Chondrocyte (in vitro differentiated cells): Measurements from ENCODE around the gene HES5. TPM values are rescaled to one million over a fixed set of nuclear protein-coding genes. Genes with fewer than 3 reads are reported as not detected.

Source experiments
- DNase-seq: peaks from one replicate; pipeline ENCODE4 v3.0.0; 2021; ENCODE audit warnings: mixed read lengths, low spot score
- H3K27ac Mint-ChIP-seq: one replicate; pipeline ENCODE4 v1.8.0; 2021; ENCODE audit warnings: mild to moderate bottlenecking, moderate library complexity, mixed read lengths; ENCODE audit not compliant: unreplicated experiment
- H3K27me3 Mint-ChIP-seq: 2 replicates; pipeline ENCODE4 v1.8.0; 2021; ENCODE audit warnings: low read depth, mixed read lengths
- H3K36me3 Mint-ChIP-seq: 2 replicates; pipeline ENCODE4 v1.8.0; 2021; ENCODE audit warnings: low read depth, mixed read lengths
- H3K4me1 Mint-ChIP-seq: 2 replicates; pipeline ENCODE4 v1.8.0; 2021; ENCODE audit warnings: low read depth, mild to moderate bottlenecking, mixed read lengths
- H3K4me3 Mint-ChIP-seq: one replicate; pipeline ENCODE4 v1.8.0; 2021; ENCODE audit warnings: mild to moderate bottlenecking, moderate library complexity, mixed read lengths; ENCODE audit not compliant: unreplicated experiment
- H3K9me3 Mint-ChIP-seq: 2 replicates; pipeline ENCODE4 v1.8.0; 2021; ENCODE audit warnings: low read depth, mixed read lengths
- CTCF ChIP-seq: fragments of 200-600 bp; sonication (generic); IDR thresholded peaks from 2 replicates; pipeline ENCODE4 v1.5.0; 2021; ENCODE audit warnings: antibody characterized with exemption, mild to moderate bottlenecking, moderate library complexity
- total RNA-seq: library from RNA; stranded (reverse); gene quantifications from 3 replicates; pipeline ENCODE4 v1.2.1, GENCODE V29; 2021

Gene HES5
- total RNA-seq, 1 donor from 2014 or later: not detected

GRCh38 chr1:2528966-2529783 is 888 bp downstream of the HES5 start:
- Mint-ChIP-seq H3K27me3 (no peaks in the 10 kb centered on the region), H3K4me1 (peaks cover 43% of the 10 kb centered on the region), H3K36me3 (no peaks in the 10 kb centered on the region), H3K9me3 (no peaks in the 10 kb centered on the region), H3K4me3 (peak overlapping the region; percentile 36), H3K27ac (no peak overlapping the region)
- no peak for DNase-seq
- TF ChIP-seq CTCF: peak; percentile 31

DNA sequence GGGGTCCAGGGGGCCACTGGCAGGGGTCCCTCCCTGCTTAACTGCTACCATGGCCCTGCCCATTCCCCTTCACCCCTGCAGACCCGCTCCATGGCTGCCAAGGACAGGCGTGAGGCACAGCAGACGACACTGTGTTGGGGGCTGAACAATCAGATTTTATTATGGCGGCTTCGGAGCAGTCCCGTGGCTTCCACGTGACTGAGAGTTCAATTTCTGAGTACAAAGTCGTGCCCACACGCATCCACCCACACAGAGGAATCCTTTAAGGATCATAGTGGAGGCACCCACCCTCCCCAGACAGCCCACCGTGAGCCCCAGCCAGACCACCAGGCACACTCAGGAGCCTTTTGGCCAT is 1.5 kb downstream of the HES5 start:
- no peaks in the 10 kb centered on the region for H3K27me3 Mint-ChIP-seq

GRCh38 chr1:2528016-2528415 is 2.0 kb downstream of the HES5 start:
- H3K27ac Mint-ChIP-seq: no peak overlapping the region
- no peaks in the 10 kb centered on the region for H3K27me3 Mint-ChIP-seq
- no peak overlapping the region for H3K4me3 Mint-ChIP-seq
- DNase-seq: no peak
- no peak for TF ChIP-seq CTCF
- H3K9me3 Mint-ChIP-seq: no peaks in the 10 kb centered on the region
- no peaks in the 10 kb centered on the region for H3K36me3 Mint-ChIP-seq
- peaks cover 45% of the 10 kb centered on the region for H3K4me1 Mint-ChIP-seq

More for the DNA sequence above, 1.5 kb downstream of the HES5 start:
- TF ChIP-seq CTCF: no peak
- Mint-ChIP-seq H3K4me1 (peaks cover 44% of the 10 kb centered on the region), H3K36me3 (no peaks in the 10 kb centered on the region), H3K4me3 (no peak overlapping the region), H3K9me3 (no peaks in the 10 kb centered on the region), H3K27ac (no peak overlapping the region)
- no peak for DNase-seq

DNA sequence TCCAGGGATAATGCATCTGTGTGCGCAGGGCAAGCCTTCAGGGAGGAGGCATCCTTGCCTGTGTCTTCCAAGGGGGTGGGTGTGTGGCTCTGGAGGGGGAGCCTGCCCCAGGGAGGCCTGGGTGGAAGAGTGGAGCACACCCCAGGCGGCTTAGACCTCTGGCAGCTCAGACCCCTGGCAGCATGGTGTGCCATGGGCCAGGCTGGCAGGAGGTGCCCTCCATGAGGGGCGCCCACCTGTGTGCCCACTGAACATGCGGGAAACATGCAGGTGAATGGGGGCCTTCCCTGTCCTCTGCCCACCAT is 2.6 kb downstream of the HES5 start:
- Mint-ChIP-seq H3K4me3 (no peak overlapping the region), H3K36me3 (no peaks in the 10 kb centered on the region), H3K27me3 (no peaks in the 10 kb centered on the region), H3K27ac (no peak overlapping the region), H3K4me1 (peaks cover 45% of the 10 kb centered on the region), H3K9me3 (no peaks in the 10 kb centered on the region)
- DNase-seq: no peak
- no peak for TF ChIP-seq CTCF

DNA sequence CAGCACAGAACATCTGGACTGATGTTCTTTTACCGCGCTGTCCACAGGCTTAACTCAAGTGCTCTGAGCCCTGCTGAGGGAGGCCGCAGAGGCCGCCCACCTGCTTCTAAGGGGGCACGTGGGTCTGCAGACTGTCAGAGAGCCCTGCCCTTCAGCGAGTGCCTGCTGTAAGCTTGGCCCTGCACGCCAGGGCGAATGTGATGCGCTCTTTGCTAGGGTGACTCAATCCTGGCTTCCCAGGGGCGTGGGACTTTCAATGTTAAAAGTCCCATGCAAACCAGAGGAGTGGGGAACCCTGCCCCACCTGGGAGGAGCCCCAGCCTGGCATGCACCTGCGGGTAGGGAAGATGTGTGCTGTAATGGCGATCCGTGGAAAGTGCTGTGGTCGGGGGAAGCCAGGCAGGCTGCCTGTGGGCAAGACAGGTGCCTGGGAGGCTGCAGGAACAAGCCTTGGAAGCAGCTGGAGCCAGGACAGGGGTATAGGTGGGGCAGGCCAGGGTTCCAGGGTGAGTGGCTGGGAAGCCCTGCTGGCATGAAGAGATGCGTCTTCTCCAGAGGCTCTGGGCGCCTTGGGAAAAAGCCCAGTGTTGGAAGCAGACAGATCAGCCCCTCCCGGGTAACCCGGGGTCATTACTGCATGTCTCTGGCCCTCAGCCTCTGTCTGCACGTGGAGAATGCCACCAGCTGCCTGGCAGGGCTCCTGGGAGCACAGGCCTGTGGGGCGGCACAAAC is 3.1 kb downstream of the HES5 start:
- Mint-ChIP-seq H3K4me3 (peak overlapping the region; percentile 22), H3K36me3 (no peaks in the 10 kb centered on the region), H3K4me1 (peaks cover 45% of the 10 kb centered on the region), H3K27me3 (no peaks in the 10 kb centered on the region), H3K27ac (peak overlapping the region; percentile 78), H3K9me3 (no peaks in the 10 kb centered on the region)
- TF ChIP-seq CTCF: no peak
- DNase-seq: no peak
